ENCODE measurements around the gene PRPF40A.
"Not testable (repeated sequence)": the region's sequence is repeated elsewhere in the genome, so short reads cannot be mapped to it uniquely, and the experiment has no call there.

Gene PRPF40A

GRCh38 chr2:152717228-152718075 is at the start of gene PRPF40A:
Gene PRPF40A, minus strand, starts transcription at chr2:152717461. Its CDS starts 22 bp downstream, at chr2:152717439.
- in situ Hi-C loops (cut with MboI; ENCODE audit: low pct_unique_long_range_greater_than_20kb, low sequenced_read_pairs, unreplicated experiment): no loop called here
- peak; percentile 93 for DNase-seq (ENCODE audit: low spot score)
- no peak for TF ChIP-seq CTCF (IDR thresholded peaks at IDR 0.05; ENCODE audit: extremely low read depth, insufficient read depth, missing control alignments)

GRCh38 chr2:152766928-152767327 is 49.7 kb upstream of the PRPF40A start:
- TF ChIP-seq CTCF (IDR thresholded peaks at IDR 0.05; ENCODE audit: extremely low read depth, insufficient read depth, missing control alignments): no peak
- in situ Hi-C loops (cut with MboI; ENCODE audit: low pct_unique_long_range_greater_than_20kb, low sequenced_read_pairs, unreplicated experiment): no loop called here
- no peak for DNase-seq (ENCODE audit: low spot score)

- in situ Hi-C loops (cut with MboI; ENCODE audit: low pct_unique_long_range_greater_than_20kb, low sequenced_read_pairs, unreplicated experiment): no loop called here
- no peak for DNase-seq (ENCODE audit: low spot score)
- no peak for TF ChIP-seq CTCF (IDR thresholded peaks at IDR 0.05; ENCODE audit: extremely low read depth, insufficient read depth, missing control alignments)
Observed at GRCh38 chr2:152763651-152764050, 46.4 kb upstream of the PRPF40A start.

- in situ Hi-C loops (cut with MboI; ENCODE audit: low pct_unique_long_range_greater_than_20kb, low sequenced_read_pairs, unreplicated experiment); DNase-seq (ENCODE audit: low spot score): not testable (repeated sequence)
Observed at GRCh38 chr2:152763208-152763607, 45.9 kb upstream of the PRPF40A start.

DNA sequence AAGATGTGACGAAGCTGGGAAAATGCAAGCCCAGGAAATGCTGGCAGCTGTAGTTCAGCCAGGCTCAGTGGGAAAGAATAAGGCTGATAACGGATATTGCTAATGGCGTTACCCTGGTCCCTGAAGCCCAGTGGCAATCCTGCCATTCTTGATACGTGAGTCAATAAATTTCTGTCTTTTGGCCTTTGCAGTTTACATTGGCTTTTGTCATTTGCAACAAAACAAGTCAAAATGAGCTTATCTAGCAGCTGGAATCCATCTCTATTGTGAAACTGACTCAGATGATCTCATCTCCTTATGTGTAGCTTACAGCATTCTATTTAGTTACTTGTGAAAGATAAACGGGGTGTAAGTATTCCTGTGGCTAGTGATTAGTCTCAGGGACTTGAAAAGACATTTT is 44.9 kb upstream of the PRPF40A start:
- no peak for TF ChIP-seq CTCF (IDR thresholded peaks at IDR 0.05; ENCODE audit: extremely low read depth, insufficient read depth, missing control alignments)
- in situ Hi-C loops (cut with MboI; ENCODE audit: low pct_unique_long_range_greater_than_20kb, low sequenced_read_pairs, unreplicated experiment): no loop called here
- no peak for DNase-seq (ENCODE audit: low spot score)

- in situ Hi-C loops (cut with MboI; ENCODE audit: low pct_unique_long_range_greater_than_20kb, low sequenced_read_pairs, unreplicated experiment): no loop called here
- TF ChIP-seq CTCF (IDR thresholded peaks at IDR 0.05; ENCODE audit: extremely low read depth, insufficient read depth, missing control alignments): no peak
- no peak for DNase-seq (ENCODE audit: low spot score)
Observed at GRCh38 chr2:152761214-152761613, 44.0 kb upstream of the PRPF40A start.

DNA sequence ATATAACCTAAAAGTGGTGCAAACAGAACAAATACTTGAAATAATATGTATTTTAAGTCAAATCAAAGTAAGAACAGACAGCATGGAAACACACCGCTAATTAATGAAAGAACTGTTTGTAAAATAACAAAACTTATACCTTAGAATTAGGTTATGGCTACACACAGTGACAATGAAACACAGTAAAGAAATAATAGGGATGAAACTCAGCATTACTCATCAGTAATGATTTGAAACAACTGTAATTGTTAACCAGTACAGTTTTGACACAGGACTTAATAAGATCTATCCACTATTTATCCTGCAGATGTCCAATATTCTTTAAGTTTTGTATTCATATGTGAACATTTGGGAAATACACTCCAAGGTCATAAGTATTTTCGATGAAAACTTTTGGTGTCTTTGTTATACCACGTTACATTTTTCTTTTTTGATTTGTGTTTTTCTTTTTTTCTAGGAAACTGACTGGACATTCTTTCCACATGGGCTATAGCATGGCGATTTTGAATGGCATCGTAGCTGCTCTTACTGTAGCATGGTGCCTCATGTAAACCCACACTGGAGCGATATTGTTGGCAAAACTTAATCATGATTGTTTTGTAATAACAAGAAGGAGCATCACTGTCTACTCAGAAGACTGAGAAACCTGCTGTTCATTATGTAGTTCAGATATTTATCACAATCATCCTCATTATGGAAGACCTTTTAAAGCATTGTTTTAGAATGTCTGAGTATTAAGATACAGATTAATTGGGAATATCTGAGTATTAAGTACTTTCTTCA is 42.2 kb upstream of the PRPF40A start:
- in situ Hi-C loops (cut with MboI; ENCODE audit: low pct_unique_long_range_greater_than_20kb, low sequenced_read_pairs, unreplicated experiment): no loop called here
- TF ChIP-seq CTCF (IDR thresholded peaks at IDR 0.05; ENCODE audit: extremely low read depth, insufficient read depth, missing control alignments): no peak
- DNase-seq (ENCODE audit: low spot score): no peak
